Right atrium auricular region (tissue), 2 donors: Measurements from ENCODE around the gene SLTM. TPM values are rescaled to one million over a fixed set of nuclear protein-coding genes. Genes with fewer than 3 reads are reported as not detected.
A peak's percentile ranks its signal among the peaks of the same experiment; 100 is the strongest.
"Not testable (repeated sequence)": the region's sequence is repeated elsewhere in the genome, so short reads cannot be mapped to it uniquely, and the experiment has no call there.

Experiments used
- DNase-seq: peaks from one replicate; pipeline ENCODE4 v3.0.0-alpha.2; 2019; ENCODE audit warnings: low spot score
- H3K27ac ChIP-seq, 2 donors: fragments of 200-600 bp; sonication (generic); 1 replicate in 1 of 2; 2 replicates in 1 of 2; pipeline ENCODE4 v1.5.1; 2016 to 2019
- H3K27me3 ChIP-seq, 2 donors: fragments of 200-600 bp; sonication (generic); one replicate each; pipeline versions ENCODE4 v1.5.1 to v1.6.0; 2017 to 2019
- H3K36me3 ChIP-seq: fragments of 200-600 bp; sonication (generic); one replicate; pipeline ENCODE4 v1.5.1; 2016
- H3K4me1 ChIP-seq, 2 donors: fragments of 200-600 bp; sonication (generic); one replicate each; pipeline versions ENCODE4 v1.5.1 to v1.6.0; 2017 to 2019
- H3K4me3 ChIP-seq, 2 donors: fragments of 200-600 bp; sonication (generic); 1 replicate in 1 of 2; 2 replicates in 1 of 2; pipeline ENCODE4 v1.5.1; 2017 to 2019; ENCODE audit warnings: mild to moderate bottlenecking in 1 of 2, moderate library complexity in 1 of 2
- H3K9me3 ChIP-seq, 2 donors: fragments of 200-600 bp; sonication (generic); one replicate each; pipeline ENCODE4 v1.5.1; 2019
- CTCF ChIP-seq, 2 donors: fragments of 200-600 bp; sonication (generic); IDR thresholded peaks; one replicate each; pipeline ENCODE4 v1.5.1; 2019; ENCODE audit warnings: antibody characterized with exemption in 2 of 2
- total RNA-seq, 2 donors: library from RNA; depleted of rRNA; stranded (reverse); fragments of >200 nt; gene quantifications; one replicate each; pipeline ENCODE4 v1.1.0, GENCODE V29; 2016

SLTM gene
- total RNA-seq, 2 donors from 2014 or later, result 39.9 to 62.3 TPM

DNA sequence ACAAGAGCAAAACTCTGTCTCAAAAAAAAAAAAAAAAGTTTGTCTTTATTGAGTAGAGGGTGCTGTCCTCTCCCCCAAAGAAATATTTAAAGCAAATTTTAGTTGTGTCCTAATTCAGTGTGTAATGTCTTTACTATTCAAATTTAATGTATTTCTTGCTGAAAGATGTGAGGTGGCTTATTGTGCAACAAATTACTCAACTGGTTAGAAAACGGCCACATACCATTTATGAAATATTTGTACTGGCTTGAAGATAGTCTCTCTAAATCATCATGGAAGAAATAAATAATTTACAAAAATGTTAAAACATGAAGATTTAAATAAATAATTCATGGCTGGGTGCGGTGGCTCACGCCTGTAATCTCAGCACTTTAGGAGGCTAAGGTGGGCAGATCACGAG is 63.0 kb downstream of the SLTM start:
- H3K27me3 ChIP-seq, result no peaks in the 10 kb centered on the region
- H3K9me3 ChIP-seq, result no peaks in the 10 kb centered on the region
- H3K27ac ChIP-seq, result no peak overlapping the region
- H3K36me3 ChIP-seq, result no peaks in the 10 kb centered on the region
- no peak for TF ChIP-seq CTCF (IDR thresholded peaks at IDR 0.05)
- peaks cover 0 to 2% of the 10 kb centered on the region in 2 donors for H3K4me1 ChIP-seq
- no peak for DNase-seq
- no peak overlapping the region for H3K4me3 ChIP-seq

- Histone ChIP-seq H3K4me3 (no peak overlapping the region), H3K4me1 (peaks cover 0 to 17% of the 10 kb centered on the region in 2 donors), H3K9me3 (no peaks in the 10 kb centered on the region), H3K27me3 (no peaks in the 10 kb centered on the region), H3K27ac (no peak overlapping the region), H3K36me3 (no peaks in the 10 kb centered on the region)
- TF ChIP-seq CTCF (IDR thresholded peaks at IDR 0.05), result no peak
- no peak for DNase-seq
Observed at GRCh38 chr15:58867926-58868325, 65.6 kb downstream of the SLTM start.

GRCh38 chr15:58865425-58865880 is 68.0 kb downstream of the SLTM start:
- Histone ChIP-seq H3K27ac (peak overlapping the region; percentile 70 to 78), H3K27me3 (no peaks in the 10 kb centered on the region), H3K4me3 (peak overlapping the region; percentile 36 to 55), H3K9me3 (no peaks in the 10 kb centered on the region), H3K36me3 (no peaks in the 10 kb centered on the region), H3K4me1 (peaks cover 0 to 17% of the 10 kb centered on the region in 2 donors)
- no peak for TF ChIP-seq CTCF (IDR thresholded peaks at IDR 0.05)
- DNase-seq, result no peak

DNA sequence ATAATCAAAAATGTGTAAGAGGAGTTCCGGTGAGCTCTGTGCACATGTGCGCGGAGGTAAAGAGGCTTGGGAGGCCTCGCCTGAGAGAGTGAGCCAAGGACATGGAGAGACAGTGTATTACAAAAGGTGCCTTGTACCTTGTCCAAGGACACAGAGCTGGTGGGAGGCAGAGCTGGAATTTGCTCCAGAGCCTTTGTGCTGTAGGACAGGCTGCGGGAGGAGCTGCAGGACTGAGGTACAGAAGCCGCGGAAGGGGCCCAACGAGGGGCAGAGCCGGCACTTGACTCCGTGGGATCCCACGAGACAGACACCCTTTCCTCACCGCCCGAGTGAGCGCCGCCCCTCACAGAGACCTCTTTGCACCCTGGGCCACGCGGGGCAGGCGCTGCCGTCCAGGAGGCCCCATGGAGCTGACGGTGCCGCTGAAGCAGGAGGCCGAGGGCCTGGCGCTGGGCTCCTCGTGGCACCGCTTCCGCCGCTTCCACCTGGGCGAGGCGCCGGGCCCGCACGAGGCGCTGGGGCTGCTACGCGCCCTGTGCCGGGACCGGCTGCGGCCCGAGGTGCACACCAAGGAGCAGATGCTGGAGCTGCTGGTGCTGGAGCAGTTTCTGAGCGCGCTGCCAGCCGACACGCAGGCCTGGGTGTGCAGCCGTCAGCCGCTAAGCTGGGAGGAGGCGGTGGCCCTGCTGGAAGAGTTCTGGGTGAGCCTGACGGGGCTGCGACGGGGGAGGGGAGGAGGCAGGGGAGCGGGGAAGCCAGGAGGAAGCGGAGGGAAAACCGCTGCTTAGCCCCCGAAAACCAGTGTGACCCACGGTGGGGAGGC is 68.7 kb downstream of the SLTM start:
- H3K27me3 ChIP-seq, result no peaks in the 10 kb centered on the region
- peaks cover 0 to 17% of the 10 kb centered on the region in 2 donors for H3K4me1 ChIP-seq
- no peak for TF ChIP-seq CTCF (IDR thresholded peaks at IDR 0.05)
- peak overlapping the region; percentile 70 to 78 for H3K27ac ChIP-seq
- no peak for DNase-seq
- H3K4me3 ChIP-seq, result peak overlapping the region; percentile 36 to 55
- no peaks in the 10 kb centered on the region for H3K9me3 ChIP-seq
- H3K36me3 ChIP-seq, result no peaks in the 10 kb centered on the region

DNA sequence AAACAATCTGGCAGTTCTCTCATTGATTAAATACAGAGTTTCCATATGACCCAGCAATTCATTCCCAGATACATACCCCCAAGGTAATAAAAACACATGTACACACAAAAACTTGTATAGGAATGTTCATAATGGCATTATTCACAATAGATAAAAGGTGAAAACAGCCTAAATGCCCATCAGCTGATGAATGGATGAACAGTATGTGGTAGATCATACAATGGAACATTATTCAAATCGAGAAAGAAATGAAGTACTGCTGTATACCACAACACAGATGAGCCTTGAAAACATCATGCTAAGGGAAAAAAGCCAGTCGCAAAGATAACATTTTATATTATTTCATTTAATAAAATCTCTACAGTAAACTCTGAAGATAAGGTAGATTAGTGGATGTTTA is 71.2 kb downstream of the SLTM start:
- Histone ChIP-seq H3K4me3 (no peak overlapping the region), H3K36me3 (no peaks in the 10 kb centered on the region), H3K27me3 (no peaks in the 10 kb centered on the region), H3K4me1 (peaks cover 0 to 17% of the 10 kb centered on the region in 2 donors), H3K27ac (no peak overlapping the region), H3K9me3 (no peaks in the 10 kb centered on the region)
- DNase-seq, result no peak
- TF ChIP-seq CTCF (IDR thresholded peaks at IDR 0.05), result no peak

DNA sequence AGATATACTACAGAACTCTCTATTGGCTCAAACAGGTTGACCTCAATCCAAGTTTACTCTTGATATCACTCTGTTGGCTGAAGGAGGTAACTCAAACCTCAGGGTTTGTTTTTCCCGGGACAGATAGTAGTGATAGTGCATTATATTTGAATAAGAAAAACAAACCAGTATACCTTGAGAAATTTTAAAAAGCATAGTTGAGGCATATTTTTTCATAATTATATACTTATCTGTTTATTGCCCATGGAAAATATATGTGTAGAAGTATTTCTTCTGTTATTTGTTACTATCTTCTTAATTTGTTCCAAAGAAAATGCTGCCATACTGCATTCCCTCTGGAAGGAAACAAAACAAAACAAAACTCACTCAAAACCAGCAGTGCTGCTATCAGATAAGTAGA is 76.9 kb downstream of the SLTM start:
- H3K4me1 ChIP-seq, H3K27me3 ChIP-seq, H3K4me3 ChIP-seq, DNase-seq, H3K27ac ChIP-seq, H3K9me3 ChIP-seq: not testable (repeated sequence)
- H3K36me3 ChIP-seq, result peaks cover 21% of the 10 kb centered on the region
